Fibroblast of lung (primary cell): ENCODE measurements around the gene OPN1SW. TPM values are rescaled to one million over a fixed set of nuclear protein-coding genes. Genes with fewer than 3 reads are reported as not detected.

Experiments used
- DNase-seq, 2 donors: peaks; one replicate each; pipeline versions ENCODE4 v3.0.0 to v3.0.0-alpha.2; 2010; ENCODE audit warnings: low read depth in 2 of 2
- H2AFZ ChIP-seq: 2 replicates; pipeline ENCODE4 v1.5.1; 2012; ENCODE audit warnings: low read length, control low read depth, inconsistent platforms
- H3K27ac ChIP-seq: 2 replicates; pipeline ENCODE4 v1.5.1; 2011; ENCODE audit warnings: low read length, control low read depth; ENCODE audit not compliant: insufficient read depth
- H3K27me3 ChIP-seq: 2 replicates; pipeline ENCODE4 v1.5.1; 2011; ENCODE audit warnings: mild to moderate bottlenecking, low read length; ENCODE audit not compliant: control insufficient read depth, insufficient read depth
- H3K36me3 ChIP-seq: 2 replicates; pipeline ENCODE4 v1.5.1; 2011; ENCODE audit warnings: low read length; ENCODE audit not compliant: control insufficient read depth, insufficient read depth
- H3K4me1 ChIP-seq: 2 replicates; pipeline ENCODE4 v1.5.1; 2011; ENCODE audit warnings: low read length; ENCODE audit not compliant: control insufficient read depth, insufficient read depth; ENCODE audit errors: extremely low read depth
- H3K4me2 ChIP-seq: 2 replicates; pipeline ENCODE4 v1.5.1; 2011; ENCODE audit warnings: low read length, control low read depth; ENCODE audit not compliant: insufficient read depth; ENCODE audit errors: extremely low read depth
- H3K4me3 ChIP-seq, 4 experiments: fragments of 200-600 bp in 1 of 4; sonication (generic) in 1 of 4; replicated peaks in 1 of 4; 2 replicates each; pipeline ENCODE4 v1.5.1; 2011 to 2016; ENCODE audit warnings: low read length in 4 of 4, low read depth in 3 of 4, mild to moderate bottlenecking in 3 of 4, control low read depth in 2 of 4, inconsistent platforms in 1 of 4, mixed read lengths in 1 of 4; ENCODE audit not compliant: insufficient read depth in 1 of 4; ENCODE audit errors: control extremely low read depth in 1 of 4
- H3K79me2 ChIP-seq: 2 replicates; pipeline ENCODE4 v1.5.1; 2012; ENCODE audit warnings: mild to moderate bottlenecking, low read length, inconsistent platforms; ENCODE audit not compliant: control insufficient read depth, insufficient read depth
- H3K9ac ChIP-seq: 2 replicates; pipeline ENCODE4 v1.5.1; 2011; ENCODE audit warnings: mild to moderate bottlenecking, low read length, control low read depth; ENCODE audit not compliant: insufficient read depth
- H3K9me3 ChIP-seq: 2 replicates; pipeline ENCODE4 v1.5.1; 2012; ENCODE audit warnings: low read depth, low read length; ENCODE audit not compliant: control insufficient read depth, insufficient read depth
- H4K20me1 ChIP-seq: 2 replicates; pipeline ENCODE4 v1.5.1; 2011; ENCODE audit warnings: low read length; ENCODE audit not compliant: control insufficient read depth, insufficient read depth; ENCODE audit errors: extremely low read depth
- EZH2 ChIP-seq: IDR thresholded peaks from 2 replicates; pipeline ENCODE4 v1.5.1; 2012; ENCODE audit warnings: low read length, control low read depth, mild to moderate bottlenecking; ENCODE audit errors: missing control alignments
- polyA plus RNA-seq, 2 donors: library from polyadenylated mRNA; depleted of rRNA in 1 of 2; stranded (reverse) in 1 of 2; unstranded in 1 of 2; fragments of >200 nt; gene quantifications; 2 replicates each; pipeline ENCODE4 v1.2.1, GENCODE V29; 2011 to 2012; ENCODE audit warnings: missing spikeins in 1 of 2
- total RNA-seq: library from RNA; depleted of rRNA; stranded (reverse); fragments of >200 nt; gene quantifications from 2 replicates; pipeline ENCODE4 v1.2.1, GENCODE V29; 2014
- TF ChIP-seq, protein P1 (sequence below), 2 donors: IDR thresholded peaks in 1 of 2; conservative IDR thresholded peaks in 1 of 2; 1 replicate in 1 of 2; 2 replicates in 1 of 2; pipeline ENCODE4 v1.5.1; 2011 to 2012; ENCODE audit warnings: low read length in 2 of 2, control low read depth in 1 of 2, inconsistent platforms in 1 of 2, low read depth in 1 of 2, mild to moderate bottlenecking in 1 of 2

Gene OPN1SW
- total and polyA plus RNA-seq, 2 donors (not counting 1 experiment from before 2014, with no cell fraction given) = not detected

DNA sequence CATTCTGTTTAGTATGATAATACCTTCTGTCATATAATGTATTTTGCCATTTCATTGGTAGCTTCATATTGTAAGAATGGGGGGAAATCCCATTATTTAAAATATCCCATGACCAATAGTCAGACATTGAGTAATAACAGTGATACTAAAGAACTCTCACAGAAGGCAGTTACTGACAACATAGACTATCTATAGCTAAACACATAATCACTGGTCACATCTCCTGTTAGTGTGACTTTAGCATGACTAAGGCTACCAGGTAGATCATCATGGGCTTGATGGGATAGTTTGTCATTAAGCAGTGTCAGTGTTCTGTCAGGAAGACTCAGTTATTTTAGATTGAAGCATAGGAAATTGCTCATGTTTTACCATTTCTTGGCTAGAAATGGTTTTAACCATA, 16.4 kb downstream of the OPN1SW start:
- H3K9me3 ChIP-seq = no peaks in the 10 kb centered on the region
- TF ChIP-seq, protein P1, sequence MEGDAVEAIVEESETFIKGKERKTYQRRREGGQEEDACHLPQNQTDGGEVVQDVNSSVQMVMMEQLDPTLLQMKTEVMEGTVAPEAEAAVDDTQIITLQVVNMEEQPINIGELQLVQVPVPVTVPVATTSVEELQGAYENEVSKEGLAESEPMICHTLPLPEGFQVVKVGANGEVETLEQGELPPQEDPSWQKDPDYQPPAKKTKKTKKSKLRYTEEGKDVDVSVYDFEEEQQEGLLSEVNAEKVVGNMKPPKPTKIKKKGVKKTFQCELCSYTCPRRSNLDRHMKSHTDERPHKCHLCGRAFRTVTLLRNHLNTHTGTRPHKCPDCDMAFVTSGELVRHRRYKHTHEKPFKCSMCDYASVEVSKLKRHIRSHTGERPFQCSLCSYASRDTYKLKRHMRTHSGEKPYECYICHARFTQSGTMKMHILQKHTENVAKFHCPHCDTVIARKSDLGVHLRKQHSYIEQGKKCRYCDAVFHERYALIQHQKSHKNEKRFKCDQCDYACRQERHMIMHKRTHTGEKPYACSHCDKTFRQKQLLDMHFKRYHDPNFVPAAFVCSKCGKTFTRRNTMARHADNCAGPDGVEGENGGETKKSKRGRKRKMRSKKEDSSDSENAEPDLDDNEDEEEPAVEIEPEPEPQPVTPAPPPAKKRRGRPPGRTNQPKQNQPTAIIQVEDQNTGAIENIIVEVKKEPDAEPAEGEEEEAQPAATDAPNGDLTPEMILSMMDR (conservative IDR thresholded peaks at IDR 0.05 in 1 of 2, IDR thresholded peaks at IDR 0.05 in 1 of 2; ENCODE audit: low read depth in 1 of 2, low read length in 2 of 2) = no peak
- no peak for TF ChIP-seq EZH2
- H3K79me2 ChIP-seq = peaks cover 51% of the 10 kb centered on the region
- peaks cover 19% of the 10 kb centered on the region for H3K36me3 ChIP-seq
- no peak overlapping the region for H3K4me2 ChIP-seq
- H3K27ac ChIP-seq = no peak overlapping the region
- peaks cover 10% of the 10 kb centered on the region for H3K4me1 ChIP-seq
- DNase-seq = no peak
- H3K4me3 ChIP-seq = no peak overlapping the region
- no peak overlapping the region for H2AFZ ChIP-seq
- no peak overlapping the region for H3K9ac ChIP-seq
- no peaks in the 10 kb centered on the region for H4K20me1 ChIP-seq
- no peaks in the 10 kb centered on the region for H3K27me3 ChIP-seq

DNA sequence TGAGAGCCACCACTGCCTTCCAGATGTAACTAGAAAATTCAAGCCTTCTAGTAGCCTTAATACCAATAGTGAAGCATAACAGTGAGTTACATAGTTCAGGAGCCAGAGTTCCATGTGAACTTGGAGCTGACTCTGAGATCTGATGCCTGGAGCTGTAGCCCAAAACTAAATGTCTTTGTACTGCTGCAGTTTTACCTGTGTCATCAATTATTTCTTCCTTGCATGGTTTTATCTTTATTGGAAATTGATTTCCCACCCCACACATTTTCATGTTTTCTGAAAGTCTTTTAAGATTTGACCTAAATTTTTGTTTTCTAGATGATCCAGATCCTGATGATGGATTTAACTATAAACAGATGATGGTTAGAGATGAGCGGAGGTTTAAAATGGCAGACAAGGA, 17.0 kb downstream of the OPN1SW start:
- peaks cover 10% of the 10 kb centered on the region for H3K4me1 ChIP-seq
- no peak overlapping the region for H3K4me2 ChIP-seq
- no peak for DNase-seq
- H3K27me3 ChIP-seq = no peaks in the 10 kb centered on the region
- H3K27ac ChIP-seq = no peak overlapping the region
- TF ChIP-seq, protein P1 (conservative IDR thresholded peaks at IDR 0.05 in 1 of 2, IDR thresholded peaks at IDR 0.05 in 1 of 2; ENCODE audit: low read depth in 1 of 2, low read length in 2 of 2) = no peak
- TF ChIP-seq EZH2 = no peak
- H3K4me3 ChIP-seq = no peak overlapping the region
- H3K79me2 ChIP-seq = peaks cover 57% of the 10 kb centered on the region
- H3K9me3 ChIP-seq = no peaks in the 10 kb centered on the region
- no peak overlapping the region for H2AFZ ChIP-seq
- no peaks in the 10 kb centered on the region for H4K20me1 ChIP-seq
- peaks cover 16% of the 10 kb centered on the region for H3K36me3 ChIP-seq
- no peak overlapping the region for H3K9ac ChIP-seq

DNA sequence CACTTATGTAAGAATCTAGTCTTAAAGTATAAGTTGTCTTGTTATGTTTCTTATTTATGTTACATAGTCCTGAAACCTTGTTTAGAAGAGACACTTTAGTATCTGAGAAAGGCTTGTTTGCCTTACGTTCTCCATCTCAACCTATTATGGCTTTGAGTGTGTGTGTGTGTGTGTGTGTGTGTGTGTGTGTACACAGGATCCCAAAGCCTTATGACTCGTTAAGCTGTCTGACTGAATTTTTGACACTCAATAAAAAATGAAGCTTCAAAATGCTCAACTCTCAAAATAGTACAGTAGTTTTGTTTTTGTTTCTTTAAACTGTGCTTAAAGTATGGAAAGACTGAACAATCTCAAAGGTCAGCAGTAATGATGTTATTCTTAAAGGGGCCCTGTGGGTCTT, 18.4 kb downstream of the OPN1SW start:
- Histone ChIP-seq H3K4me3 (no peak overlapping the region), H3K27ac (no peak overlapping the region), H3K4me2 (no peak overlapping the region), H3K4me1 (peaks cover 10% of the 10 kb centered on the region), H3K36me3 (peaks cover 13% of the 10 kb centered on the region), H3K9me3 (no peaks in the 10 kb centered on the region), H4K20me1 (no peaks in the 10 kb centered on the region), H2AFZ (no peak overlapping the region), H3K79me2 (peaks cover 68% of the 10 kb centered on the region), H3K27me3 (no peaks in the 10 kb centered on the region), H3K9ac (no peak overlapping the region)
- peak in 1 of 2 donors; percentile 35 for DNase-seq
- TF ChIP-seq EZH2 = no peak
- TF ChIP-seq, protein P1 (conservative IDR thresholded peaks at IDR 0.05 in 1 of 2, IDR thresholded peaks at IDR 0.05 in 1 of 2; ENCODE audit: low read depth in 1 of 2, low read length in 2 of 2) = no peak
